HEK293 (cell line): ENCODE measurements around the gene PNKD.

ENCODE experiments used
- CTCF ChIP-seq: fragments of 450-650 bp; formaldehyde crosslinking; IDR thresholded peaks from 2 replicates; pipeline ENCODE4 v1.5.1; 2016; ENCODE audit warnings: missing biosample characterization, missing genetic modification characterization
- ZNF561 ChIP-seq: fragments of 450-650 bp; IDR thresholded peaks from 2 replicates; pipeline ENCODE4 v1.5.1; 2018; ENCODE audit warnings: missing biosample characterization, missing genetic modification characterization, borderline replicate concordance
- ZNF830 ChIP-seq: fragments of 450-650 bp; IDR thresholded peaks from 2 replicates; pipeline ENCODE4 v1.5.0; 2018; ENCODE audit warnings: missing biosample characterization, missing genetic modification characterization, low read depth, mild to moderate bottlenecking, moderate library complexity
- TF ChIP-seq, protein P1 (sequence below): fragments of 450-650 bp; formaldehyde crosslinking; IDR thresholded peaks from 2 replicates; pipeline ENCODE4 v1.5.1; 2017; ENCODE audit warnings: missing biosample characterization, mild to moderate bottlenecking, missing genetic modification characterization, moderate library complexity

- TF ChIP-seq ZNF561 (no peak), CTCF (tag by site-specific recombination) (no peak), ZNF830 (tag by site-specific recombination) (no peak)
- TF ChIP-seq, protein P1, sequence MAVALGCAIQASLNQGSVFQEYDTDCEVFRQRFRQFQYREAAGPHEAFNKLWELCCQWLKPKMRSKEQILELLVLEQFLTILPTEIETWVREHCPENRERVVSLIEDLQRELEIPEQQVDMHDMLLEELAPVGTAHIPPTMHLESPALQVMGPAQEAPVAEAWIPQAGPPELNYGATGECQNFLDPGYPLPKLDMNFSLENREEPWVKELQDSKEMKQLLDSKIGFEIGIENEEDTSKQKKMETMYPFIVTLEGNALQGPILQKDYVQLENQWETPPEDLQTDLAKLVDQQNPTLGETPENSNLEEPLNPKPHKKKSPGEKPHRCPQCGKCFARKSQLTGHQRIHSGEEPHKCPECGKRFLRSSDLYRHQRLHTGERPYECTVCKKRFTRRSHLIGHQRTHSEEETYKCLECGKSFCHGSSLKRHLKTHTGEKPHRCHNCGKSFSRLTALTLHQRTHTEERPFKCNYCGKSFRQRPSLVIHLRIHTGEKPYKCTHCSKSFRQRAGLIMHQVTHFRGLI: no peak
Observed at GRCh38 chr2:218332288-218332687, 62.0 kb downstream of the PNKD start.
